Duodenal mucosa (tissue), 2 donors: ENCODE measurements around the gene PRDM2.

Experiments
- H3K27ac ChIP-seq: one replicate; pipeline ENCODE4 v1.7.0; 2013; ENCODE audit warnings: low read depth, low read length
- H3K27me3 ChIP-seq, 2 donors: one replicate each; pipeline ENCODE4 v1.7.0; 2013; ENCODE audit warnings: low read length in 2 of 2, control low read depth in 1 of 2; ENCODE audit not compliant: insufficient read depth in 2 of 2, control insufficient read depth in 1 of 2
- H3K36me3 ChIP-seq, 2 donors: one replicate each; pipeline ENCODE4 v1.7.0; 2013; ENCODE audit warnings: low read length in 2 of 2, control low read depth in 1 of 2; ENCODE audit not compliant: insufficient read depth in 2 of 2, control insufficient read depth in 1 of 2
- H3K4me1 ChIP-seq, 2 donors: one replicate each; pipeline ENCODE4 v1.7.0; 2013; ENCODE audit warnings: low read length in 2 of 2, control low read depth in 1 of 2; ENCODE audit not compliant: insufficient read depth in 2 of 2, control insufficient read depth in 1 of 2
- H3K4me3 ChIP-seq, 2 donors: one replicate each; pipeline ENCODE4 v1.7.0; 2013; ENCODE audit warnings: low read length in 2 of 2, low read depth in 1 of 2
- H3K9ac ChIP-seq, 2 donors: one replicate each; pipeline ENCODE4 v1.7.0; 2013; ENCODE audit warnings: low read length in 2 of 2, low read depth in 1 of 2
- H3K9me3 ChIP-seq, 2 donors: one replicate each; pipeline ENCODE4 v1.7.0; 2013; ENCODE audit warnings: low read length in 2 of 2, control low read depth in 1 of 2; ENCODE audit not compliant: control insufficient read depth in 1 of 2

The PRDM2 gene, protein sequence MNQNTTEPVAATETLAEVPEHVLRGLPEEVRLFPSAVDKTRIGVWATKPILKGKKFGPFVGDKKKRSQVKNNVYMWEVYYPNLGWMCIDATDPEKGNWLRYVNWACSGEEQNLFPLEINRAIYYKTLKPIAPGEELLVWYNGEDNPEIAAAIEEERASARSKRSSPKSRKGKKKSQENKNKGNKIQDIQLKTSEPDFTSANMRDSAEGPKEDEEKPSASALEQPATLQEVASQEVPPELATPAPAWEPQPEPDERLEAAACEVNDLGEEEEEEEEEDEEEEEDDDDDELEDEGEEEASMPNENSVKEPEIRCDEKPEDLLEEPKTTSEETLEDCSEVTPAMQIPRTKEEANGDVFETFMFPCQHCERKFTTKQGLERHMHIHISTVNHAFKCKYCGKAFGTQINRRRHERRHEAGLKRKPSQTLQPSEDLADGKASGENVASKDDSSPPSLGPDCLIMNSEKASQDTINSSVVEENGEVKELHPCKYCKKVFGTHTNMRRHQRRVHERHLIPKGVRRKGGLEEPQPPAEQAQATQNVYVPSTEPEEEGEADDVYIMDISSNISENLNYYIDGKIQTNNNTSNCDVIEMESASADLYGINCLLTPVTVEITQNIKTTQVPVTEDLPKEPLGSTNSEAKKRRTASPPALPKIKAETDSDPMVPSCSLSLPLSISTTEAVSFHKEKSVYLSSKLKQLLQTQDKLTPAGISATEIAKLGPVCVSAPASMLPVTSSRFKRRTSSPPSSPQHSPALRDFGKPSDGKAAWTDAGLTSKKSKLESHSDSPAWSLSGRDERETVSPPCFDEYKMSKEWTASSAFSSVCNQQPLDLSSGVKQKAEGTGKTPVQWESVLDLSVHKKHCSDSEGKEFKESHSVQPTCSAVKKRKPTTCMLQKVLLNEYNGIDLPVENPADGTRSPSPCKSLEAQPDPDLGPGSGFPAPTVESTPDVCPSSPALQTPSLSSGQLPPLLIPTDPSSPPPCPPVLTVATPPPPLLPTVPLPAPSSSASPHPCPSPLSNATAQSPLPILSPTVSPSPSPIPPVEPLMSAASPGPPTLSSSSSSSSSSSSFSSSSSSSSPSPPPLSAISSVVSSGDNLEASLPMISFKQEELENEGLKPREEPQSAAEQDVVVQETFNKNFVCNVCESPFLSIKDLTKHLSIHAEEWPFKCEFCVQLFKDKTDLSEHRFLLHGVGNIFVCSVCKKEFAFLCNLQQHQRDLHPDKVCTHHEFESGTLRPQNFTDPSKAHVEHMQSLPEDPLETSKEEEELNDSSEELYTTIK (N-terminal part only)

DNA sequence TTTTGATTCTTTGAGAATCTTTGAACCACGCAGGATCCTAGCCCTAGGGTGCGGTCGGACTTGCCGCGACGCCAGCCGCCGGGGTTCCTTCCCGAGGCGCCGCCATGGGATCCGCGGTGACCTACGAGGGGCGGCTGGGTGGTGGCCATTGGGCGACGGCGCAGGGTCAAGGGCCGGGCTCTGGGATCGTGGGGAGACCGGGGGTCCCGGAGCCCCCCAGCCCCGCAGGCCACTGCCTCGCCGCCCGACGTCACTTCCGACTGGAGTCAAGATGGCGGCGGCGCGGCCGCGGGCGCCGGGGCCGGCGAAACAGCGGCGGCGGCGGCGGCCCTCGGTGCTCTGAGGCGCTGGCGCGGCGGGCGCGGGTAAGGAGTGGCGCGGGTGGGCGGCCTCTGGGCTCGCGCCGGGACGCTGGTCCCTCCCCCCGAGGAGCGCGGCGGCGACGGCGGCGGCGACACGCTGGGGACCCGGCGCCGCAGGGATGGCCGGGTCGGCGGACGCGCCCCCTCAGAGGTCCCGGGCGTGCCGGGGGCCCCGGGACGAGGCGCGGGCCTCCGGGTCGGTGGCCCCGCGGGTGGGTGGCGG, at the start of gene PRDM2:
TSS of gene PRDM2 (plus strand) at position 253 of the 585 bp plus-strand sequence. CDS start 15,418 bp downstream, outside the sequence.
- peaks cover 0 to 10% of the 10 kb centered on the region in 2 donors for H3K27me3 ChIP-seq
- peak within 1 kb of the TSS; percentile 78 for H3K27ac ChIP-seq
- H3K4me1 ChIP-seq, result peaks cover 4 to 6% of the 10 kb centered on the region in 2 donors
- peak within 1 kb of the TSS; percentile 60 to 67 for H3K9ac ChIP-seq
- H3K4me3 ChIP-seq, result peak within 1 kb of the TSS; percentile 73 to 86
- no peaks in the 10 kb centered on the region for H3K36me3 ChIP-seq
- no peaks in the 10 kb centered on the region for H3K9me3 ChIP-seq

DNA sequence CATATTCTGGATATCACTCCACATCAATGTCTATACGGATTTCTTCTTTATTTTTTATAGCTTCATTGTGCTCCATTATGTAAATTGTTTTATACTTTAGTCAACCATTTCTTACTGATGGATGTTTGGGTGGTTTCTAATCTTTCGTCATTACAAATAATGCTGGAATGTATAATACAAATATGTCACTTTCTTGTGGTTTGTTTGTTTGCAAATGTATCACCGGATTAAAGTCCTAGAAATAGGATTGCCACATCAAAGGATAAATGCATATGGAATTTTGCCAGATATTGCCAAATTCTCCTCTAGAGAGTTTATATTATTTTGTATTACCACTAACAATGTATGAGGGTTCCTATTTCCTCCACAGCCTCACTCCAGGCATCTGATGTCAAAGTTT, 48.7 kb upstream of the PRDM2 start:
- no peaks in the 10 kb centered on the region for H3K4me1 ChIP-seq
- peaks cover 0 to 2% of the 10 kb centered on the region in 2 donors for H3K27me3 ChIP-seq

DNA sequence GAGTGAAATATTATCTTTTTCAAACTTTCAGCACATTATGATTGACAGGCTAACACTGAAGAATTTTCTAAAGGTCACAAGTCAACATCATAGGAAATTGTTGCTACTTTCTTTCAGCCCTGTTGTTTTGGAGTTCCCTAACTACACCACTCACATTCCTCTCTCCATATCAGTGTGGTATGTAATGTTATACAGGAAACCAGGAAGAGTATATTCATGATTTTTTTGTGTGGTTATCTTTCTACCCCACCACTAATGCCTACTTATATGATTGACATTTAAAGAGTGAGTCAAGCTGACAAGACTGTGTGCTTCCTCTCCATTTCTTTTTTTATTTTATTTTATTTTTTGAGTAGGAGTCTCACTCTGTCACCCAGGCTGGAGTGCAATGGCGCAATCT, 47.8 kb upstream of the PRDM2 start:
- no peaks in the 10 kb centered on the region for H3K9me3 ChIP-seq
- no peaks in the 10 kb centered on the region for H3K4me1 ChIP-seq
- peaks cover 0 to 5% of the 10 kb centered on the region in 2 donors for H3K27me3 ChIP-seq
- no peaks in the 10 kb centered on the region for H3K36me3 ChIP-seq
- H3K9ac ChIP-seq, result no peak overlapping the region
- no peak overlapping the region for H3K27ac ChIP-seq
- H3K4me3 ChIP-seq, result no peak overlapping the region

More for the DNA sequence above, 48.7 kb upstream of the PRDM2 start:
- no peak overlapping the region for H3K4me3 ChIP-seq
- H3K27ac ChIP-seq, result no peak overlapping the region
- H3K9ac ChIP-seq, result no peak overlapping the region
- no peaks in the 10 kb centered on the region for H3K9me3 ChIP-seq
- no peaks in the 10 kb centered on the region for H3K36me3 ChIP-seq

DNA sequence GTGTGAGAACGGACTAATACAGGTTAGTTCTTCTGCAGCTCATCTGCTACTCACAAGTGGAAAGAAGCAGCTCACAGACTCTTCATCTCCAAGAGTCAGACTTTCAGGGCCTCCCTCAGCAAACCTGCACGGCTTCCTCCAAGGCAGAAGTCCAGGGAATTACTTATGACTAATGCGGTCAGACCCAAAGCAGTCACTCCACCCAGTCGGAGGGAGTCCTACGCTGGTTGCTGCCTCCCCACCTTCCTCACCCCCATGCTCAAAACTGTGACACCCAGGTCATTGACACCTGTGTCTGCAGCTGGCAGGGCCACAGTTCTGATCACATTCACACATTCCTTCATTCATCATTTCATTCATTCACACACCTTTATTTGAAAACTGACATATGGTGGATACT, 38.4 kb upstream of the PRDM2 start:
- Histone ChIP-seq H3K9ac (no peak overlapping the region), H3K4me3 (no peak overlapping the region), H3K4me1 (no peaks in the 10 kb centered on the region), H3K36me3 (no peaks in the 10 kb centered on the region), H3K27ac (no peak overlapping the region), H3K27me3 (peaks cover 0 to 1% of the 10 kb centered on the region in 2 donors), H3K9me3 (peaks cover 0 to 2% of the 10 kb centered on the region in 2 donors)

DNA sequence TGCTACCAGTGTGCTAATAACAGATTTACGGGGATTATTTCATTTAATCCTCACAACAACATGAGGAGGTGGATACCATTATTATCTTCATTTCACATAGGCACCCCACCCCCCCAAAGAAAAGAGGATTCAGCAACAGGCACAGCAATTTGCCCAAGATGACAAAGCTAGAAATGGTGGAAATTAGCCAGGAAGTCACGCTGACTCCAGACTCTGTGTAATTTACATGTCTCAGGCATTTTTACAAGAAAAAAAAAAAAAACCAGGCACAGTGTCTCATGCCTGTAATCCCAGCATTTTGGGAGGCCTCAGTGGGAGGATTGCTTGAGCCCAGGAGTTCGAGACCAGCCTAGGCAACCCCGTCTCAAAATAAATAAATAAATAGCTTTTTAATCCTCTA, 37.5 kb upstream of the PRDM2 start:
- Histone ChIP-seq H3K27ac (no peak overlapping the region), H3K36me3 (no peaks in the 10 kb centered on the region), H3K9me3 (peaks cover 0 to 2% of the 10 kb centered on the region in 2 donors), H3K4me1 (no peaks in the 10 kb centered on the region), H3K4me3 (no peak overlapping the region), H3K27me3 (no peaks in the 10 kb centered on the region), H3K9ac (no peak overlapping the region)

DNA sequence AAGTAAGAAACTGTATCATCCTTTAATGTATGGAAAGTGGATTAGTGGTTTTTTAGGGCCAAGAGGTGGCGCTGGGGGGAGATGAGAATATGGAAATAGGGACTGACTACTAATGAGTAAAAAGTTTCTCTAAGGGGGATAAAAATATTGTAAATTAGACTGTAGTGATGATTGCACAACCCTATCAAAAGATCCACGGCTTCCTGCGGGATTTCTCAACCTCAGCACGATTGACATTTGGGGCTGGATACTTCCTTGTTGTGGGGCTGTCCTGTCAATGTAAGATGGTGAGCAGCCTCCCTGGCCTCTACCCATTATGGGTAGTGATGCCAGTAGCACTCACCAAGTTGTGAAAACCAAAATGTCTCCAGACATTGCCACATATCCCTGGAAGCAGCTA, 36.0 kb upstream of the PRDM2 start:
- Histone ChIP-seq H3K27ac (no peak overlapping the region), H3K4me1 (no peaks in the 10 kb centered on the region), H3K9me3 (peaks cover 0 to 2% of the 10 kb centered on the region in 2 donors), H3K36me3 (no peaks in the 10 kb centered on the region), H3K27me3 (no peaks in the 10 kb centered on the region), H3K9ac (no peak overlapping the region), H3K4me3 (no peak overlapping the region)

DNA sequence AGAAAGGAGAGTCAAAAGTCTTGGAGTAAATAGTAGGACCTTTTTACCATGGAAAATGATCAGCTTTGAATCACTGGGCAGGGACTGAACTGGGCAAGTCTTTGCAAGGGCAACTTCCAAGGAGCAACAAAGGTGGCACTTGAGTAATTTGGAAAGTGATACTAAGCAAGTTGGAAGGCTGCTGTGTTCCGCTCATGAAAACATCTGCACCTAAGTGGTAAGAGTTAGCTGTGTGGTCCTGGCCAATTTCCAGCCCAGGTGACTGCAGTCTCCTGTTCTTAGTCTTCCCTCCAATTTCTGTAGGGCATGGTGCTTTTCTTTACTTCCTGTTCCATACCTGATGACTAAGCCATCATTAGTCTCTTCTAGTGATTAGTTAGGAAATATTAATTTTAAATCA, 35.5 kb upstream of the PRDM2 start:
- Histone ChIP-seq H3K4me3 (no peak overlapping the region), H3K27me3 (no peaks in the 10 kb centered on the region), H3K36me3 (no peaks in the 10 kb centered on the region), H3K9ac (no peak overlapping the region), H3K27ac (no peak overlapping the region), H3K9me3 (no peaks in the 10 kb centered on the region), H3K4me1 (no peaks in the 10 kb centered on the region)

DNA sequence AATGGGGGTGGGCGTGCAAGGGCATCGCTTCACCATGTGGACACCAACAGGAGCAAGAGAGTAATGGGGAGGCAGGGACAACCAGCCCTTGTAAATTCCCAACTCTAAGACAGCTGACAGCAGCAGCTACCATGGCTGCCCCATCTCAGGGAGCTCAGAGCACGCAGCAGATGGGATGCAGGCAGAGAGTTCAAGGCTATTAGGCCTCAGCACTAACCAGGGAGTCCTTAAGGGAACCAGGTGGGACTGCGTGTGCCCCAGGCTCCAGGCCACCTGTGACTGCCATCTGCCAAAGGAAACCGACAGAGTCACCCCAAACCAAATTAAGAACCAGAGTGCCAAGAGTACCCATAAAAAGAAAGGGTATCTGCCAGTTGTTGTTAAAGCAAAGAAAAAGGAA, 33.7 kb upstream of the PRDM2 start:
- no peak overlapping the region for H3K27ac ChIP-seq
- no peaks in the 10 kb centered on the region for H3K9me3 ChIP-seq
- no peak overlapping the region for H3K9ac ChIP-seq
- H3K36me3 ChIP-seq, result no peaks in the 10 kb centered on the region
- no peak overlapping the region for H3K4me3 ChIP-seq
- H3K4me1 ChIP-seq, result no peaks in the 10 kb centered on the region
- H3K27me3 ChIP-seq, result no peaks in the 10 kb centered on the region

DNA sequence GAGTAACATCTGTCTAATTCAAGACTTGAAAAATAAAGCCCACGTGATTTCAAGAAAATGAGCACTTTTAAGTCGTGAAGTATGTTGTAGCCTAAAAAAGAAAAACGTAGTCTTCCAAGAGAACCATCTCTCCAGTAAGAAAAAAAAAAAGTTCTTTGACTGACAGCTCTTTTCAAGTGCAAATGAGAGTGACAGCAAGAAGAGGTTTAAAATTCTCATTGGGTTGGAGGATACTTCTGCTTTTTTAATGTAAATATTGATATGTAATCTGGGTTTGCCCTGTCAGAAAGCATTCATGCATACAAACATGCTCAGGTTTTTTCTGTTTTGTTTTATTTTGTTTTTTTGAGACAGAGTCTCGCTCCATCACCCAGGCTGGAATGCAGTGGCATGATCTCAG, 32.3 kb upstream of the PRDM2 start:
- H3K4me3 ChIP-seq, result no peak overlapping the region
- no peaks in the 10 kb centered on the region for H3K36me3 ChIP-seq
- no peaks in the 10 kb centered on the region for H3K4me1 ChIP-seq
- no peaks in the 10 kb centered on the region for H3K9me3 ChIP-seq
- no peak overlapping the region for H3K27ac ChIP-seq
- H3K27me3 ChIP-seq, result no peaks in the 10 kb centered on the region
- no peak overlapping the region for H3K9ac ChIP-seq
